ENCODE data around the gene PPARA.

Gene PPARA

GRCh38 chr22:46114518-46115387 lies 35.6 kb upstream of the PPARA start:
- no peaks in the 10 kb centered on the region for H3K9me3 ChIP-seq (ENCODE audit: low read length)
- TF ChIP-seq CTCF (IDR thresholded peaks at IDR 0.05; ENCODE audit: low read length) (peak; percentile 14; the same call in 1 of the 2 replicates), EZH2 (IDR thresholded peaks at IDR 0.05; ENCODE audit: borderline replicate concordance, low read length) (no peak)
- H3K27ac ChIP-seq (ENCODE audit: low read depth, low read length, poor library complexity, severe bottlenecking) = no peak overlapping the region
- H3K36me3 ChIP-seq (ENCODE audit: insufficient read depth, low read length) = no peaks in the 10 kb centered on the region
- H3F3A ChIP-seq (ENCODE audit: insufficient read depth, low read length) = no peaks in the 10 kb centered on the region
- no peaks in the 10 kb centered on the region for H3K4me1 ChIP-seq (ENCODE audit: insufficient read depth, low read length, severe bottlenecking)
- H3K79me2 ChIP-seq (ENCODE audit: insufficient read depth, low read length) = no peaks in the 10 kb centered on the region
- no peaks in the 10 kb centered on the region for H3K9me2 ChIP-seq (ENCODE audit: low read depth, low read length)
- no peak overlapping the region for H2AFZ ChIP-seq (ENCODE audit: low read length)
- H3K4me3 ChIP-seq (ENCODE audit: low read depth, low read length, poor library complexity, severe bottlenecking) = no peak overlapping the region
- H4K20me1 ChIP-seq (ENCODE audit: insufficient read depth, low read length) = no peaks in the 10 kb centered on the region
- H3K4me2 ChIP-seq (ENCODE audit: low read length) = no peak overlapping the region
- H3K9ac ChIP-seq (ENCODE audit: low read length) = no peak overlapping the region
- H3K27me3 ChIP-seq (ENCODE audit: insufficient read depth, low read length) = no peaks in the 10 kb centered on the region

GRCh38 chr22:46115388-46115678 lies 35.0 kb upstream of the PPARA start:
- H3K79me2 ChIP-seq (ENCODE audit: insufficient read depth, low read length) = no peaks in the 10 kb centered on the region
- H2AFZ ChIP-seq (ENCODE audit: low read length) = no peak overlapping the region
- no peak overlapping the region for H3K4me3 ChIP-seq (ENCODE audit: low read depth, low read length, poor library complexity, severe bottlenecking)
- no peak overlapping the region for H3K4me2 ChIP-seq (ENCODE audit: low read length)
- TF ChIP-seq EZH2 (IDR thresholded peaks at IDR 0.05; ENCODE audit: borderline replicate concordance, low read length) = no peak
- no peaks in the 10 kb centered on the region for H3K4me1 ChIP-seq (ENCODE audit: insufficient read depth, low read length, severe bottlenecking)
- no peaks in the 10 kb centered on the region for H3F3A ChIP-seq (ENCODE audit: insufficient read depth, low read length)
- H3K36me3 ChIP-seq (ENCODE audit: insufficient read depth, low read length) = no peaks in the 10 kb centered on the region
- H3K9me2 ChIP-seq (ENCODE audit: low read depth, low read length) = no peaks in the 10 kb centered on the region
- H3K27me3 ChIP-seq (ENCODE audit: insufficient read depth, low read length) = no peaks in the 10 kb centered on the region
- H4K20me1 ChIP-seq (ENCODE audit: insufficient read depth, low read length) = no peaks in the 10 kb centered on the region
- H3K27ac ChIP-seq (ENCODE audit: low read depth, low read length, poor library complexity, severe bottlenecking) = no peak overlapping the region
- H3K9me3 ChIP-seq (ENCODE audit: low read length) = no peaks in the 10 kb centered on the region
- no peak overlapping the region for H3K9ac ChIP-seq (ENCODE audit: low read length)

- Histone ChIP-seq H3K4me2 (ENCODE audit: low read length) (no peak overlapping the region), H3K27me3 (ENCODE audit: insufficient read depth, low read length) (no peaks in the 10 kb centered on the region), H3K4me3 (ENCODE audit: low read depth, low read length, poor library complexity, severe bottlenecking) (no peak overlapping the region), H2AFZ (ENCODE audit: low read length) (no peak overlapping the region), H3F3A (ENCODE audit: insufficient read depth, low read length) (no peaks in the 10 kb centered on the region), H4K20me1 (ENCODE audit: insufficient read depth, low read length) (no peaks in the 10 kb centered on the region), H3K9ac (ENCODE audit: low read length) (no peak overlapping the region), H3K27ac (ENCODE audit: low read depth, low read length, poor library complexity, severe bottlenecking) (no peak overlapping the region), H3K79me2 (ENCODE audit: insufficient read depth, low read length) (no peaks in the 10 kb centered on the region), H3K4me1 (ENCODE audit: insufficient read depth, low read length, severe bottlenecking) (no peaks in the 10 kb centered on the region), H3K9me3 (ENCODE audit: low read length) (no peaks in the 10 kb centered on the region), H3K36me3 (ENCODE audit: insufficient read depth, low read length) (no peaks in the 10 kb centered on the region), H3K9me2 (ENCODE audit: low read depth, low read length) (no peaks in the 10 kb centered on the region)
- TF ChIP-seq EZH2 (IDR thresholded peaks at IDR 0.05; ENCODE audit: borderline replicate concordance, low read length) (no peak), CTCF (IDR thresholded peaks at IDR 0.05; ENCODE audit: low read length) (no peak)
Measured at GRCh38 chr22:46115755-46116490, 34.4 kb upstream of the PPARA start.

Measured in OCI-LY1 (cell line).